ENCODE measurements around the gene DNAH7.

- TF ChIP-seq CTCF (IDR thresholded peaks at IDR 0.05), result no peak
- no peak for TF ChIP-seq POLR2A (IDR thresholded peaks at IDR 0.05)
Observed at GRCh38 chr2:195733831-195734230, 334.8 kb downstream of the DNAH7 start.

Data from ovary (tissue), 3 donors.